ENCODE data around the gene LPP. TPM values are rescaled to one million over a fixed set of nuclear protein-coding genes. Genes with fewer than 3 reads are reported as not detected.

LPP gene
- total RNA-seq, 1 experiment from 2014 or later = 120 TPM

DNA sequence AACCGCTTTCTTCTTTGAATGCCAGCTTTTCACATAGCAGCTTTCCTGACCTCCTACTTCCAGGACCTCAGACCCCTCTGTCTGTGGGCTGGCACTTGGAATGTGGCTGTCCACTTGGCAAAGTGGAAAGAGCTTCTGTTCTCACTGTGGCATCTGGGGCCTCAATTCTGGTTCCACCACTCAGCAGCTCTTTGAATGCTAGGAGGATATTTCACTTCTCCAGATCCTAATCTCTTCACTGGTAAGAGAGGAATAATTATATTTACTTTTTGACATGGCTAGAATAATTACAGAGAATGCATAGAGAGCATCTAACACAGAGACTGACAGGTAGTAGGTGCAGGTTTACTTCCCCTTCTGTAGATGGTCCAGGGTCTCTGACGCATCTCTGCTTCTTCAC lies 405.9 kb downstream of the LPP start:
- no peaks in the 10 kb centered on the region for H3K27me3 Mint-ChIP-seq (ENCODE audit: insufficient read depth, unreplicated experiment)
- H3K9me3 ChIP-seq = no peaks in the 10 kb centered on the region

DNA sequence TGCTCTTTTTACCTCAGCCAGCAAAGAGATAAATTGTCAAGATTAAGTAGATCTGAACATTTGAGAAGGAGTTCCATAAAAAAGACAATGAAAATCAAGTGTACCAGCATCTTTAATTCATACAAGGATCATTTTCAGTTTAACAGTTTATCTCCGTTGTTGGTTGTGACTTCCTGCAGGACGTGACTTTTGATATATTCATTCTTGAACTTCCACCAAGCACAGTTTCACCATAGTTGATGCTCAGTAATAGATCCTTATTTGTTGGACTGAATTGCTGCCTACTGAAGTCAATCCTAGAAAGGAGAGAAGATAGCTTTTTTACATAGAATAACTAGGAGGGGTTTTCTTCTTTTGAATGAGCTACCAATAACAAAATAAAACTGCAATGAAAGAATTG lies 408.2 kb downstream of the LPP start:
- H3K4me3 ChIP-seq (ENCODE audit: low read depth, low read length) = no peak overlapping the region
- H3K9me3 ChIP-seq = no peaks in the 10 kb centered on the region
- TF ChIP-seq, protein P1, sequence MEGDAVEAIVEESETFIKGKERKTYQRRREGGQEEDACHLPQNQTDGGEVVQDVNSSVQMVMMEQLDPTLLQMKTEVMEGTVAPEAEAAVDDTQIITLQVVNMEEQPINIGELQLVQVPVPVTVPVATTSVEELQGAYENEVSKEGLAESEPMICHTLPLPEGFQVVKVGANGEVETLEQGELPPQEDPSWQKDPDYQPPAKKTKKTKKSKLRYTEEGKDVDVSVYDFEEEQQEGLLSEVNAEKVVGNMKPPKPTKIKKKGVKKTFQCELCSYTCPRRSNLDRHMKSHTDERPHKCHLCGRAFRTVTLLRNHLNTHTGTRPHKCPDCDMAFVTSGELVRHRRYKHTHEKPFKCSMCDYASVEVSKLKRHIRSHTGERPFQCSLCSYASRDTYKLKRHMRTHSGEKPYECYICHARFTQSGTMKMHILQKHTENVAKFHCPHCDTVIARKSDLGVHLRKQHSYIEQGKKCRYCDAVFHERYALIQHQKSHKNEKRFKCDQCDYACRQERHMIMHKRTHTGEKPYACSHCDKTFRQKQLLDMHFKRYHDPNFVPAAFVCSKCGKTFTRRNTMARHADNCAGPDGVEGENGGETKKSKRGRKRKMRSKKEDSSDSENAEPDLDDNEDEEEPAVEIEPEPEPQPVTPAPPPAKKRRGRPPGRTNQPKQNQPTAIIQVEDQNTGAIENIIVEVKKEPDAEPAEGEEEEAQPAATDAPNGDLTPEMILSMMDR (IDR thresholded peaks at IDR 0.05; ENCODE audit: insufficient read depth in 1 of 2, low read depth in 1 of 2, low read length in 1 of 2, severe bottlenecking in 1 of 2, unreplicated experiment in 1 of 2) = no peak
- no peak overlapping the region for H3K27ac Mint-ChIP-seq (ENCODE audit: unreplicated experiment)
- no peaks in the 10 kb centered on the region; the same call in 1 of the 2 replicates for H3K36me3 ChIP-seq (ENCODE audit: control insufficient read depth, insufficient read depth, low read length)
- 0 out of 2 replicates have a peak, but pooled peaks cover 1% of the 10 kb centered on the region for H3K4me1 ChIP-seq
- no peaks in the 10 kb centered on the region for H3K27me3 Mint-ChIP-seq (ENCODE audit: insufficient read depth, unreplicated experiment)
- peaks cover 9% of the 10 kb centered on the region for H3K4me1 Mint-ChIP-seq (ENCODE audit: low read depth, unreplicated experiment)
- no peak for DNase-seq
- ChIA-PET CTCF (no interaction called here), POLR2A (no interaction called here)
- no peaks in the 10 kb centered on the region for H3K27me3 ChIP-seq (replicated peaks; ENCODE audit: control insufficient read depth, insufficient read depth, low read length)
- no peaks in the 10 kb centered on the region for H3K9me3 Mint-ChIP-seq (ENCODE audit: unreplicated experiment)
- intact Hi-C loops (cut with micrococcal nuclease; ENCODE audit: unreplicated experiment) = no loop called here
- BruUV-seq (replicated peaks) = no TSS peak
- peaks cover 10% of the 10 kb centered on the region for H3K36me3 Mint-ChIP-seq (ENCODE audit: insufficient read depth, unreplicated experiment)
- no peak overlapping the region for H3K4me3 Mint-ChIP-seq (ENCODE audit: unreplicated experiment)

More for the DNA sequence above, 405.9 kb downstream of the LPP start:
- Mint-ChIP-seq H3K9me3 (ENCODE audit: unreplicated experiment) (no peaks in the 10 kb centered on the region), H3K4me1 (ENCODE audit: low read depth, unreplicated experiment) (peaks cover 9% of the 10 kb centered on the region), H3K36me3 (ENCODE audit: insufficient read depth, unreplicated experiment) (peaks cover 10% of the 10 kb centered on the region), H3K4me3 (ENCODE audit: unreplicated experiment) (no peak overlapping the region), H3K27ac (ENCODE audit: unreplicated experiment) (no peak overlapping the region)
- POLR2A ChIA-PET = no interaction called here
- no peak overlapping the region for H3K4me3 ChIP-seq (ENCODE audit: low read depth, low read length)
- intact Hi-C loops (cut with micrococcal nuclease; ENCODE audit: unreplicated experiment) = no loop called here
- CTCF ChIA-PET = no interaction called here
- no peaks in the 10 kb centered on the region; the same call in 1 of the 2 replicates for H3K36me3 ChIP-seq (ENCODE audit: control insufficient read depth, insufficient read depth, low read length)
- no peaks in the 10 kb centered on the region for H3K4me1 ChIP-seq
- TF ChIP-seq, protein P1 (IDR thresholded peaks at IDR 0.05; ENCODE audit: insufficient read depth in 1 of 2, low read depth in 1 of 2, low read length in 1 of 2, severe bottlenecking in 1 of 2, unreplicated experiment in 1 of 2) = no peak
- BruUV-seq (replicated peaks) = no TSS peak
- DNase-seq = no peak
- no peaks in the 10 kb centered on the region for H3K27me3 ChIP-seq (replicated peaks; ENCODE audit: control insufficient read depth, insufficient read depth, low read length)

DNA sequence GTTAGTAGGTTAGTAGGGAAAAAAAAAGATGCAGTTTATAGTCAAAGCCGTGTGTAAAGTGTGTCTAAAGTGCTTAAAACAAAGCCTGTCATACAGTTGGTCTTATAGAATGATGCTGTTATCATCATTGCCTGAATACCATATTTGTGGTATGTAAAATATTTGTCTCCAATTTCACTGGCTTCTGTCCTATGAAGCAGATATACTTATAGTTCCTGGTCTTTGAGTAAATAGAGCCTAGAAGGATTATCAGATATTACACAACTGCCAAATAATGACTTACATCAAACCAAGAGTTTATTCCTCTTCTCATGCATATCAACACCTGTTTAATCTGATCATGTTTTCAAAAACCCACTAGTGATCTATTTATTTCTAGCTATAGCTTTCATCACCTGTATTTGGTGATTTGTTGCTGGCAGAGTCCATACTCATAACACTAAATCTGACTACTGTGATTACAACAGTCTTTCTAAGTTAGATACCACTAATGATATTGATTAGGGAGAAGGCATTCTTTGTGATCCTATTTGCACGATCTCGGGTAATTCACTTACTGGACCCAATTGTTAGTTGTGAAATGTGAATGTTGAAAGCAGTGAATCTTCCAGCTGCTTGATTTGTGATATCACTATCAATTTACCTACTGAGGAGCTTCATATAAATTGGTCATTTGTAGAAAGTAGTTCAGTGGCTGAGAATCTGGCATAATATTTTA lies 413.7 kb downstream of the LPP start:
- BruUV-seq (replicated peaks) = no TSS peak
- Histone ChIP-seq H3K4me1 (0 out of 2 replicates have a peak, but pooled peaks cover 4% of the 10 kb centered on the region), H3K9me3 (no peaks in the 10 kb centered on the region), H3K27me3 (replicated peaks; ENCODE audit: control insufficient read depth, insufficient read depth, low read length) (no peaks in the 10 kb centered on the region), H3K36me3 (ENCODE audit: control insufficient read depth, insufficient read depth, low read length) (no peaks in the 10 kb centered on the region), H3K4me3 (ENCODE audit: low read depth, low read length) (no peak overlapping the region)
- TF ChIP-seq, protein P1 (IDR thresholded peaks at IDR 0.05; ENCODE audit: insufficient read depth in 1 of 2, low read depth in 1 of 2, low read length in 1 of 2, severe bottlenecking in 1 of 2, unreplicated experiment in 1 of 2) = no peak
- Mint-ChIP-seq H3K4me3 (ENCODE audit: unreplicated experiment) (no peak overlapping the region), H3K36me3 (ENCODE audit: insufficient read depth, unreplicated experiment) (no peaks in the 10 kb centered on the region), H3K4me1 (ENCODE audit: low read depth, unreplicated experiment) (no peaks in the 10 kb centered on the region), H3K27ac (ENCODE audit: unreplicated experiment) (no peak overlapping the region), H3K27me3 (ENCODE audit: insufficient read depth, unreplicated experiment) (no peaks in the 10 kb centered on the region), H3K9me3 (ENCODE audit: unreplicated experiment) (no peaks in the 10 kb centered on the region)
- no peak for DNase-seq
- CTCF ChIA-PET = interaction anchor here (0.5 kb wide), 1 partner anchor 10 kb away, joined by 3 read pairs; no protein-coding TSS in a partner anchor
- intact Hi-C loops (cut with micrococcal nuclease; ENCODE audit: unreplicated experiment) = no loop called here
- POLR2A ChIA-PET = no interaction called here

Data from Caco-2 (cell line).